SK-N-SH treated with all-trans-retinoic acid at 6 μM for 48 hours (cell line): ENCODE results near the gene MMS19.
A peak's percentile ranks its signal among the peaks of the same experiment; 100 is the strongest.

Source experiments
- ATAC-seq: fragments of 200-7000 bp; cut with Tn5 transposase; 3 replicates; pipeline ENCODE4 v1.9.1; 2020; ENCODE audit warnings: mild to moderate bottlenecking, moderate library complexity
- ARNTL ChIP-seq: fragments of 450-650 bp; formaldehyde crosslinking; IDR thresholded peaks from 2 replicates; pipeline ENCODE4 v1.5.0; 2020; ENCODE audit warnings: low read depth, mild to moderate bottlenecking, moderate library complexity, borderline replicate concordance
- BACH2 ChIP-seq: fragments of 250-450 bp; sonication (Bioruptor Pico); IDR thresholded peaks from 2 replicates; pipeline ENCODE4 v1.9.0; 2021; ENCODE audit warnings: mild to moderate bottlenecking, borderline replicate concordance
- CREB5 ChIP-seq: fragments of 250-450 bp; sonication (Bioruptor Pico); IDR thresholded peaks from 2 replicates; pipeline ENCODE4 v1.5.1; 2020; ENCODE audit warnings: low read depth, mild to moderate bottlenecking, moderate library complexity
- CSDC2 ChIP-seq: fragments of 250-450 bp; sonication (Bioruptor Pico); IDR thresholded peaks from 2 replicates; pipeline ENCODE4 v1.5.0; 2020; ENCODE audit warnings: mild to moderate bottlenecking, moderate library complexity
- CSRNP3 ChIP-seq: fragments of 250-450 bp; sonication (Bioruptor Pico); IDR thresholded peaks from 2 replicates; pipeline ENCODE4 v1.5.1; 2021; ENCODE audit warnings: mild to moderate bottlenecking, moderate library complexity
- ESRRG ChIP-seq: fragments of 250-450 bp; sonication (Bioruptor Pico); IDR thresholded peaks from 2 replicates; pipeline ENCODE4 v1.6.1; 2021; ENCODE audit warnings: mild to moderate bottlenecking
- GLIS3 ChIP-seq: fragments of 250-450 bp; sonication (Bioruptor Pico); IDR thresholded peaks from 2 replicates; pipeline ENCODE4 v1.5.0; 2020; ENCODE audit warnings: mild to moderate bottlenecking, moderate library complexity
- ISL1 ChIP-seq: fragments of 250-450 bp; sonication (Bioruptor Pico); IDR thresholded peaks from 2 replicates; pipeline ENCODE4 v2.1.2; 2022; ENCODE audit warnings: mild to moderate bottlenecking, moderate library complexity
- OSR1 ChIP-seq: fragments of 250-450 bp; sonication (Bioruptor Pico); IDR thresholded peaks from 2 replicates; pipeline ENCODE4 v1.8.0; 2022; ENCODE audit warnings: moderate library complexity, mild to moderate bottlenecking, inconsistent platforms
- PATZ1 ChIP-seq: fragments of 250-450 bp; sonication (Bioruptor Pico); IDR thresholded peaks from 2 replicates; pipeline ENCODE4 v1.8.0; 2020; ENCODE audit warnings: mild to moderate bottlenecking, moderate library complexity, borderline replicate concordance
- POU6F1 ChIP-seq: fragments of 250-450 bp; sonication (Bioruptor Pico); IDR thresholded peaks from 2 replicates; pipeline ENCODE4 v1.8.0; 2021; ENCODE audit warnings: low read depth, mild to moderate bottlenecking, moderate library complexity, borderline replicate concordance
- PPARA ChIP-seq: fragments of 250-450 bp; sonication (Bioruptor Pico); IDR thresholded peaks from 2 replicates; pipeline ENCODE4 v1.5.0; 2020; ENCODE audit warnings: mild to moderate bottlenecking, borderline replicate concordance
- RARB ChIP-seq: fragments of 250-450 bp; sonication (Bioruptor Pico); IDR thresholded peaks from 2 replicates; pipeline ENCODE4 v1.8.0; 2021; ENCODE audit warnings: mild to moderate bottlenecking, moderate library complexity
- SNAI2 ChIP-seq: fragments of 250-450 bp; sonication (Bioruptor Pico); IDR thresholded peaks from 2 replicates; pipeline ENCODE4 v1.5.0; 2020; ENCODE audit warnings: mild to moderate bottlenecking, moderate library complexity
- TCF4 ChIP-seq: fragments of 250-450 bp; sonication (Bioruptor Pico); IDR thresholded peaks from 2 replicates; pipeline ENCODE4 v1.8.0; 2021; ENCODE audit warnings: mild to moderate bottlenecking, moderate library complexity, borderline replicate concordance
- TOX ChIP-seq: fragments of 250-450 bp; sonication (Bioruptor Pico); IDR thresholded peaks from 2 replicates; pipeline ENCODE4 v1.8.0; 2021; ENCODE audit warnings: mild to moderate bottlenecking, moderate library complexity, borderline replicate concordance
- ZC3H10 ChIP-seq: fragments of 250-450 bp; sonication (Bioruptor Pico); IDR thresholded peaks from 2 replicates; pipeline ENCODE4 v1.5.1; 2021; ENCODE audit warnings: mild to moderate bottlenecking, moderate library complexity
- ZFP3 ChIP-seq: fragments of 250-450 bp; sonication (Bioruptor Pico); IDR thresholded peaks from 2 replicates; pipeline ENCODE4 v1.5.0; 2020; ENCODE audit warnings: mild to moderate bottlenecking, moderate library complexity
- ZFP30 ChIP-seq: fragments of 450-650 bp; formaldehyde crosslinking; IDR thresholded peaks from 2 replicates; pipeline ENCODE4 v1.5.0; 2022; ENCODE audit warnings: mild to moderate bottlenecking, moderate library complexity
- ZNF565 ChIP-seq: fragments of 450-650 bp; formaldehyde crosslinking; conservative IDR thresholded peaks from 2 replicates; pipeline ENCODE4 v1.5.0; 2020; ENCODE audit warnings: low read depth, mild to moderate bottlenecking, moderate library complexity
- ZNF70 ChIP-seq: fragments of 450-650 bp; formaldehyde crosslinking; IDR thresholded peaks from 2 replicates; pipeline ENCODE4 v1.5.0; 2020; ENCODE audit warnings: mild to moderate bottlenecking, moderate library complexity
- ZNF8 ChIP-seq: fragments of 450-650 bp; formaldehyde crosslinking; IDR thresholded peaks from 2 replicates; pipeline ENCODE4 v1.5.0; 2020; ENCODE audit warnings: mild to moderate bottlenecking, moderate library complexity

MMS19 gene

GRCh38 chr10:97466755-97467154, 31.5 kb downstream of the MMS19 start:
- TF ChIP-seq ZFP3 (CRISPR knock-in tag) (no peak), CREB5 (CRISPR knock-in tag) (no peak), SNAI2 (CRISPR knock-in tag) (no peak), TCF4 (CRISPR knock-in tag) (no peak), GLIS3 (CRISPR knock-in tag) (no peak), PPARA (CRISPR knock-in tag) (no peak), POU6F1 (no peak), ZNF565 (CRISPR knock-in tag) (no peak), ZFP30 (CRISPR knock-in tag) (no peak), TOX (CRISPR knock-in tag) (no peak), ESRRG (CRISPR knock-in tag) (no peak), OSR1 (no peak), BACH2 (CRISPR knock-in tag) (no peak), ZNF8 (no peak), PATZ1 (CRISPR knock-in tag) (no peak), RARB (CRISPR knock-in tag) (no peak)
- peak; percentile 21; the same call in 2 of the 3 replicates for ATAC-seq

- TF ChIP-seq ZFP3 (CRISPR knock-in tag): no peak
- TF ChIP-seq BACH2 (CRISPR knock-in tag): no peak
- TF ChIP-seq ZC3H10 (CRISPR knock-in tag): no peak
- no peak for ATAC-seq
Observed at GRCh38 chr10:97465982-97466381, 32.2 kb downstream of the MMS19 start.

GRCh38 chr10:97464226-97464625, 34.0 kb downstream of the MMS19 start:
- TF ChIP-seq POU6F1 (no peak), TOX (CRISPR knock-in tag) (no peak), PPARA (CRISPR knock-in tag) (no peak), ZNF70 (CRISPR knock-in tag) (no peak), ZNF8 (no peak), GLIS3 (CRISPR knock-in tag) (no peak), PATZ1 (CRISPR knock-in tag) (no peak), ZFP30 (CRISPR knock-in tag) (no peak), BACH2 (CRISPR knock-in tag) (no peak), ZNF565 (CRISPR knock-in tag) (no peak), CSRNP3 (no peak), CSDC2 (CRISPR knock-in tag) (no peak), ZFP3 (CRISPR knock-in tag) (no peak), ISL1 (CRISPR knock-in tag) (no peak), ESRRG (CRISPR knock-in tag) (no peak), TCF4 (CRISPR knock-in tag) (no peak), ARNTL (CRISPR knock-in tag) (no peak), CREB5 (CRISPR knock-in tag) (no peak)
- peak; percentile 4; the same call in 1 of the 3 replicates for ATAC-seq
